Measurements from ENCODE around the gene ERC2.

Gene ERC2

GRCh38 chr3:56173601-56174000, 294.7 kb downstream of the ERC2 start:
- no peak for DNase-seq

- DNase-seq = no peak
Observed at GRCh38 chr3:56164436-56164835, 303.8 kb downstream of the ERC2 start.

DNA sequence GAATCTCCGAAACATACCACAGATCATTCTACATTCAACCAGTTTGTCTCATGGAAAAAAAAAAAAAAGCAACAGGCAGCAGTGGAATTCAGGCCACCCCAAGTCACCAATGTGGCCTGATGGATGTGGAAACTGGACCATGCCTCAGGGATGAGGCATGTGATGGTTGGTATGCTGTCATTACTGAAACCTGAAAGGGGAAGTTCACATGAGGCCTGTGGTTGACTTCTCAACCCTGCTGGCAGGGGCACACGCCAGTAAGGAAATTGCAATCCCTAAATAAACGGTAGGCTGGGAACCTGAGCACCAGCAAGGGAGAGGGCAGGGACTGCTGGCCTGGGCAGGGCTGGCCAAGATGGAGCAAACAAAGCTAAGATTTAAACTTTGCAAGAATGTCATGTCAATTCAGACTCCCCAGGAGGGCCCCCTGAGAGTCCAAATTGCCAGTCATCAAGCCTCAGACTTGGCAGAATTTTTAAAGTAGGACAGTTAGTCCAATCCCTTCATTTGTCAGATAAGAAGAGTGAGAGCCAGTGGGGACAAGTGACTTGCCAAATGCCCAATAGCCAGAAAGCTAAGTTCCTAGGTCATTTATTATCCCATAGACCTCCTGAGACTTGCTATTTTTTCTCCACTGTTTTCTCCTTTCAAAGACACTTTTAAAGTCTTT, 310.4 kb downstream of the ERC2 start:
- DNase-seq = no peak

DNA sequence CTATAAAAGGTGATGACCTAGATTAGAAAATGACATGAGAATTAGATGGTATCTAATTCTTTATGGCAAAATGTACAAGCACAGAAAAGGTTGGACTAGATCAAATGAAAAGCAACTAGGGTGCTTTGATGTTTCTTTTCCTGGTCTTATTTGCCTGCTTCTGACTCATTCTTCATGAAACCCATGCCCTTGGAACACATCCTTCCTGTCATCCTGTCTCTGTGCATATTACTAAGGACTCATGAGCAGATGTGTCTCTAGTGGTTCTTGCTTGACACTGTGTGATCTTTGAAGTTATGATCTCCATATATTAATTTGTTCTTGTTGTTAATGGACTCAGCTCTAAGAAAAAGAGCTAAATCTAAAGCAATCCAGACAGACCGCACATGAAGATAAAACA, 314.0 kb downstream of the ERC2 start:
- DNase-seq = no peak

- no peak for DNase-seq
Observed at GRCh38 chr3:56147354-56147753, 320.9 kb downstream of the ERC2 start.

GRCh38 chr3:56145410-56145809, 322.9 kb downstream of the ERC2 start:
- DNase-seq = no peak

- no peak for DNase-seq
Observed at GRCh38 chr3:56144805-56145204, 323.5 kb downstream of the ERC2 start.

- DNase-seq = no peak
Observed at GRCh38 chr3:56137415-56137814, 330.9 kb downstream of the ERC2 start.

GRCh38 chr3:56136514-56136913, 331.8 kb downstream of the ERC2 start:
- no peak for DNase-seq

DNA sequence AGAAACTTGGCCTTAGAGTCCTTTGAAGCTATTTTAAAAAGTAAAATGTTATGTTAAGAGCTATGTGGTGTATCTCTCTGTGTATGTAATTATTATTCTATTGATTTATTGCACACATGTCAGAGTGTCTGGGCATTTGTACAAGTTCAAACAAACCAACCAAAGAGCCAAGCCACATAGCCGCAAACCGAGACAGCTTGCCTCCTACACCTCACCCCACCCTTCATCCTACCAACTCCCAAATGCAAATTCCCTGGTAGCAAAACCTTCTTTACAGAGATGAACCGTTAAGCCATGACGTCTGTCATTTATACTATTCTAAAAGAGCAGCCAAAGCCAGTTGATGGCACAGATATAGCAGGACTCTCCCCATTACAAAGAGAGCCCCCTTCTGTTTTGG, 332.3 kb downstream of the ERC2 start:
- peak in 1 of 2 experiments; percentile 2 for DNase-seq

GRCh38 chr3:56133423-56133822, 334.8 kb downstream of the ERC2 start:
- DNase-seq = no peak

DNA sequence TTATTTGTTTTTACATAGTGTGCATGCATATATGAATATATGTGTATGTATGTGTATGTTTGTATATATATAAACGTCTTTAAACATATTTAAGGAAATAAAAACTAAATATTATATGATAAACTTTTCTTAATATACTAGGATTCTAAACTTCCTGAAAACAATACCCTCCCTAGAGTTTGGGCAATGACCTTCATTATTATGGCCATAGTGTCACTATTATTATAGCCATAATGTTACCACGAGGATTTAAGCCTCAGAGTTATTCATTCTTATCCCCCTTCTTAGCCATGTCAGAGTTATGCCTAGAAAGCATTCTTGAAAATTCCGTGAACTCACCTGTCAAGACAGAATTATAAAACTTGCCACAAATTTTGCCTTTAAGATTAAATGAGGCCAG, 335.5 kb downstream of the ERC2 start:
- DNase-seq = no peak

- DNase-seq = no peak
Observed at GRCh38 chr3:56131974-56132590, 336.2 kb downstream of the ERC2 start.

DNA sequence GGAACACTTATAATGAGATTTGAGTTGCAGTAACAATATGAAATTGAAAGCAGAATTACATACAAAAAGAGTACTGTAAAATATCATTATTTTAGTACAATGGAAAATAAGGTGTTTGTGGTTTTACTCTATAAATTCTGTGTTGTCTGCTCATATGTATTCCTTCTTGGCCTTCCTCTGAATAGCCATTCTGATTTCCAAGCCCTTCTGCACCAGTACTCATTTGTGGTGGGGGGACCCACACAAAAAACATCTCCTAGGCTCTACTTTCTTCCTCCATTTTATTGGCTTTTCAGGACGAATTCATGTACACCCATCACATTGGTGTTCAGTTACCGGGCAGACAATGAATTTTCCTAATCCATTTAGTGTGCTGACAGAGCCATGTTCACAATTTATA, 338.2 kb downstream of the ERC2 start:
- peak in 1 of 2 experiments; percentile 17 for DNase-seq

DNA sequence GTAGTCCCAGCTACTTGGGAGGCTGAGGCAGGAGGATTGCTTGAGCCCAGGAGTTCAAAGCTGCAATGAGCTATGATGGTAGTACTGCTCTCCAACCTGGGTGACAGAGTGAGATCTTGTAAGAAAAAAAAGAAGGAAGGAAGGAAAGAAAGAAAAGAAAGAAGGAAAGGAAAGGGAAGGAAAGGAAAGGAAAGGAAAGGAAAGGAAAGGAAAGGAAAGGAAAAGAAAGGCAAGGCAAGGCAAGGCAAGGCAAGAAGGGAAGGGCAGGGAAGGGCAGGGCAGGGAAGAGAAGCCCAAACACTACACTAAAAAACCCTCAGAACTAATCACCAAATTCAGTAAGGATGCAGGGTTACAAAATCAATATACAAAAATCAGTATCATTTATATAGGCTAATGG, 341.6 kb downstream of the ERC2 start:
- DNase-seq = no peak

DNA sequence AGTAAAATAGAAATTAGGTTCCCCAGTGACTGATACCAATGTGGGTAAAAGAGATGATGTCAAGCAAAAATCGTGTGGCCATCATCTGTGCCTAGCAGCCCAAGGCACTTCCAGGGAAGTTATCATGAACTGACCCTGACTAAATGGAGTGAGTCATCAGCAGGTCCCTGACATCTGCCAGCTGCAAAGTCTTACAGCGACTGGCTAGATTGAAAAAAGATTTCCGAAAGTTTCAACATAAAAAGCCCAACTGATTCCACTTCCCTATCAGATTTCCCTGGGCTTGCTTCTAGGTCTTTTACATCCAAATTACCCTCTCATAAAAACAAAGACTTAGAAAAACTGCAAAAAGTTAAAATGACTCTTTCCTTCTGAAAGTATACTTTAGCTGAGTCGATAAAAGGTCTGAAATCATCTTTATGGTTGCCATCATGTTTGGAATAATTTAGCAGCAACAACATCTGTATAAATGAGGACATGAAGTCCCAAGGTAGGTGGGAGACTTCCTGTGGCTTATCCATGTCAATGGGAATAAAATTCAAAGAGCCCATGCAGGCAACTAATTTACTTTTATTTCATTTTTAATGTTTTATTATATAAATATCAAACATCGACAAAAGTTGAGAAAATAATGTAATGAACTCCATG, 342.8 kb downstream of the ERC2 start:
- no peak for DNase-seq

GRCh38 chr3:56124546-56124945, 343.7 kb downstream of the ERC2 start:
- no peak for DNase-seq

DNA sequence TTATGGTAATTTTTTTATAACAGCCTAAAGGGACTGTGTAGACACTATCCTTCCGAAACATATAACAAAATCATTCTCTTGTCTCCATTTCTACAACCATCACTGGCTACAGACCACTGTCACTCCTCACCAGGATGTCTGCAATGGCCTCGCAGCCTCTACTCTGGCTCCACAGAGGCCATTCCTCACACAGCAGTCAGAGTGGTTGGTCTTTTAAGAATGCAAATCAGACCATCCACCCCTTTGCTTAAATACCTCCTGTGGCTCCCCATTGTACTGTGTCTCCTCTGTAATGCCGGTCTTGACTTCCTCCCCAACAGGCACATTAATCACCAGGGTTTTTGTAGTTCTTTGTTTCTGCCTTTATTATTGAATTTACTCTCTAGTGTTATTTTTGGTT, 344.8 kb downstream of the ERC2 start:
- no peak for DNase-seq

DNA sequence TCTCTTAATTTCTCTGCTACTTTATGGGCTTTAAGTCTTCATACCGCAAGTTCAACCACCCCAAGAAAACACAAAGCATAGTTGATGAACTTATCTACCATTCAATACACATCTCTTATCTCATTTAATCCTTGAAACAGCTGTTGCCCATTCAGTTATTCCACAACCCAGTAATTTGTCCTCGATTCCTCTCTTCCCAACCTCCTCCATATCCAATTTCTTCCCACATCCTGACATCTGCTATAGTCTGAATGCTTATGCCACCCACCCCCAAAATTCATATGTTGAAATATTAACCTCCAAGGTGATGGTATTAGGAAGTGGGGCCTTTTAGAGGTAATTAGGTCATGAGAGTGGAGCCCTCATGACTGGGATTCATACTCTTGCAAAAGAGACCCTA, 345.4 kb downstream of the ERC2 start:
- DNase-seq = no peak

GRCh38 chr3:56121716-56122115, 346.6 kb downstream of the ERC2 start:
- DNase-seq = no peak

DNA sequence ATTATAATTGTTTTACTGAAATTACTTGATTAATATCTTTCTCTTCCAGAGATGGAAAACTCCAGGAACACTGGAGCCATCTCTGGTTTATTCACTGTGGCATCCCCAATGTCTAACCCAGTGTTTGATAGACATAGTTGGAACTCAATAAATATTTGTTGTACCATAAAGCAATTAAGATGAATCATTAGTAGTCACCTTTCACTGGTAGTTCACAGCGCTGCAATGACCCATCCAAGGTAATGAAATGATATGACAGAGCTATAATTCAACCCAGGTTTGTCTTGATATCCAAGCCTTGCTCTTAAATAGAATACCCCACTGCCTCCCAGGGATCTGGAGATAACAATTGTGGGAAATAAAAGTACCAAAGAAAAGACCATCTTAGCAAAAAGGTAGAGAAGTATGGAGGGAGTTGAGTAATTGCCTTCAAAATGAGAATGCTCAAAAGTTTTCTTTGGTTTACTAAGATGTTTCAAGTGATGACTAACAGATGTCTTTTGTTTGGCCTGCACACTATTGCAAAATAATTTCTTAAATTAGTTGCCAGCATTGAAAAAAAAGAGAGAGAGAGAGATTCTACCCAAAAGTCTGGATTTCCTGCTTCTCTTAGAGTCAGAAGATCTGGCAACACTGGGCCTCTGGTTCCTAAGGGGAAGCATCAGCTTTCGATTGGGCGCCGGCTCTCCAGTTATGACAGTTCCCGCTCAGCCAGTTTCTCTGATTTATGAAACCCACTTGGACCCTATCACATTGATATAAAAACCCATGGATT, 348.5 kb downstream of the ERC2 start:
- DNase-seq = no peak

- no peak for DNase-seq
Observed at GRCh38 chr3:56118968-56119367, 349.3 kb downstream of the ERC2 start.

- no peak for DNase-seq
Observed at GRCh38 chr3:56115698-56116097, 352.6 kb downstream of the ERC2 start.

- no peak for DNase-seq
Observed at GRCh38 chr3:56115199-56115598, 353.1 kb downstream of the ERC2 start.
